ENCODE data around the gene CAPZA3.
"Not testable (repeated sequence)": the region's sequence is repeated elsewhere in the genome, so short reads cannot be mapped to it uniquely, and the experiment has no call there.

Gene CAPZA3

DNA sequence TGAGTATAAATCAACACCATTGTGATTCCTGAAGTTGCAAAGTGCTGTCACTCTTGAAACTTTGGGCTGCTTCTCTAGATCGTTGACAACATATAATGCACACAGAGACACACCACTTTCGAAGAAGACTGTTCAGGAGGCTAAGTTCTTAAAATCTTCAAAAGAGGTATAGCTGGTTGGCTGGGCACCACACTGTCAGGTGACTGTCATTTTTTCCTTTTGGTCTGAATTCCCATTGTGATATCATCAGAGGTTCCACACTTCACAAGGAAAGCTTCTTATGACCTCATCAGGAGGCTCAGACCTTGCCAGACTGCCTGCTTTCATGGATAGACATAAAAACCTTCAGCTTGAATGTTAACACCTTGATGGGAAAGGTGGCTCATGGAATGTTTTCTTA lies at the start of gene CAPZA3, which contains the start of gene PLCZ1:
Gene CAPZA3, plus strand, starts transcription at position 301 of the 400 bp plus-strand sequence. CDS start 150 bp downstream, outside the sequence.
Gene PLCZ1, minus strand, starts transcription at position 194 of the 400 bp plus-strand sequence. CDS start 641 bp downstream, outside the sequence.
- DNase-seq (ENCODE audit: low read depth) = no peak
- TF ChIP-seq CTCF (conservative IDR thresholded peaks at IDR 0.05; ENCODE audit: low read depth, low read length) = no peak
- H3K4me3 ChIP-seq (ENCODE audit: low read depth, low read length) = no peak within 1 kb of the TSS

GRCh38 chr12:18689771-18690170 lies 48.1 kb upstream of the CAPZA3 start:
- no peak for TF ChIP-seq CTCF (conservative IDR thresholded peaks at IDR 0.05; ENCODE audit: low read depth, low read length)
- no peak overlapping the region for H3K4me3 ChIP-seq (ENCODE audit: low read depth, low read length)
- no peak for DNase-seq (ENCODE audit: low read depth)

- no peak overlapping the region for H3K4me3 ChIP-seq (ENCODE audit: low read depth, low read length)
- peak; percentile 74 for DNase-seq (ENCODE audit: low read depth)
- TF ChIP-seq CTCF (conservative IDR thresholded peaks at IDR 0.05; ENCODE audit: low read depth, low read length) = no peak
Observed at GRCh38 chr12:18690653-18691052, 47.3 kb upstream of the CAPZA3 start.

DNA sequence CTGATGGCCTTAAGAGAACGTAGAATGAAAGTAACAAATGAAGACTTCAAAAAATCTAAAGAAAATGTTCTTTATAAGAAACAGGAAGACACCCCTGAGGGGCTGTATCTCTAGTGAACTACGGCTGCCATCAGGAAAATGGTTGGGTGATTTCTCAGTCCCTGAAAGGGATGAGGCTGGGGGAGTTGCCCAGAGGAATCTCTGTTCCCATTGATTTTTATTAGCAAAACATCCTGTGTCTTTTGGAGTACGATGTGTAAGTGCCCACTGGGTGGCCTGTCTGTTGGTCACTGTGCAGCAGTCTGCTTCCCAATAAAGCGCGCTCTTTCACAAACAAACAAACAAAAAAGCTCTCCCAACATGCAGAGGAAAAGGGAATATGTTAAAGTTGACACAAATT lies 43.9 kb upstream of the CAPZA3 start:
- not testable (repeated sequence) for DNase-seq (ENCODE audit: low read depth); H3K4me3 ChIP-seq (ENCODE audit: low read depth, low read length)

- no peak overlapping the region for H3K4me3 ChIP-seq (ENCODE audit: low read depth, low read length)
- TF ChIP-seq CTCF (conservative IDR thresholded peaks at IDR 0.05; ENCODE audit: low read depth, low read length) = no peak
- peak; percentile 69 for DNase-seq (ENCODE audit: low read depth)
Observed at GRCh38 chr12:18696971-18697602, 40.8 kb upstream of the CAPZA3 start.

DNA sequence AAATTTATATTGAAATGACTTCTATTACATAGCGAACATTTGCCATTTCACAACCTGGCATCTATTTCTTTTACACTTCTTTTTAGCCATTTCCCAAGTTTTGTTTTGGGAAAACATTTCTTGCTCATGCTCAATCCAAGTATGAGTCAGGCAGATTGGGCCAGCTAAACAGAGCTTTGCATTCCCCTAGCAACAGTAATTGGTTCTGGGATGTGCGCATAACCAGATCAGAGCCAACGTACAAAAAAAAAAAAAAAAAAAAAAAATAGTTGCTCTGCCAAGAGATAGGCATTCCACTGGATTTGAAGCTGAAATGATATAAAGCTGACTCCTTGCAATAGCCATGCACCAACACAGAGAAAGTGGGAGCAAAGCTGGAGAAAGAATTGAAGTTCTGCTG lies 37.6 kb upstream of the CAPZA3 start:
- no peak for TF ChIP-seq CTCF (conservative IDR thresholded peaks at IDR 0.05; ENCODE audit: low read depth, low read length)
- H3K4me3 ChIP-seq (ENCODE audit: low read depth, low read length) = no peak overlapping the region
- peak; percentile 64 for DNase-seq (ENCODE audit: low read depth)

- no peak overlapping the region for H3K4me3 ChIP-seq (ENCODE audit: low read depth, low read length)
- no peak for TF ChIP-seq CTCF (conservative IDR thresholded peaks at IDR 0.05; ENCODE audit: low read depth, low read length)
Observed at GRCh38 chr12:18703321-18703720, 34.6 kb upstream of the CAPZA3 start.

More at GRCh38 chr12:18703321-18703720, 34.6 kb upstream of the CAPZA3 start:
- DNase-seq (ENCODE audit: low read depth) = no peak
